NCI-H1105 treated with DMSO at 0.1 percent for 48 hours (cell line): ENCODE results near the gene M1AP.
"Not testable (repeated sequence)": the region's sequence is repeated elsewhere in the genome, so short reads cannot be mapped to it uniquely, and the experiment has no call there.

ENCODE experiments used
- DNase-seq: peaks from one replicate; lab custom pipeline; 2025; lab: John Stamatoyannopoulos, UW

The M1AP gene

GRCh38 chr2:74564222-74564621 lies 83.9 kb downstream of the M1AP start:
- DNase-seq = no peak

DNA sequence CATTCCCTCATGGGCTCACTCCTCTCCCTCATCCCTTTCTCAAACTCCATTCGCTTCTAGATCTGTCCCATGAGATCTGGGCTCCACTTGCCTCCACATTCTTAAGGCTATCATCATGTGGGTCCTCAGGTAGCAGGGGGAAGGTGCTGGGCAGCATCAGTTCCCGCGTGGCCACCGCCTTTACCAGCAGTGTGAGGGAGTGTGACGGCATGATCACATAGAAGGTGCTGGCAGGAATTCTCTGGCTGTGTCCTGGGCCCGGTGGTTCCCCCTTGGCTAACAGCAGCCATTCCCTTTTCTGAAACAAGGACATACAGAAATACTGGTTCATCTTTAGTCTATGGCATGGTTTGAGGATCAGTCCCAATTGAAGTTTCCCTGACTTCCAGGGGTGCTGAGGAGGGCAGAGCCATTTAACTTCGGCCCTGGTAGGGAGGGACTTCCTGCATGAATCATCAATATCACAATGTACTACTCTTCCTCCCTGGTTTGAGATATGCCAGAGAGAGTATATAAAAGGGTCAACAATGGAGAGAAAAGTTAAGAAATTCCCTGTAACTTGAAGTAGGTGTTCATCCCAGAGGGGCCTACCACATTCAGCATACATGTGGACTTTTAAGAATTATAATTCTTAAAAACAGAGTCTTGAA lies 85.9 kb downstream of the M1AP start:
- no peak for DNase-seq

DNA sequence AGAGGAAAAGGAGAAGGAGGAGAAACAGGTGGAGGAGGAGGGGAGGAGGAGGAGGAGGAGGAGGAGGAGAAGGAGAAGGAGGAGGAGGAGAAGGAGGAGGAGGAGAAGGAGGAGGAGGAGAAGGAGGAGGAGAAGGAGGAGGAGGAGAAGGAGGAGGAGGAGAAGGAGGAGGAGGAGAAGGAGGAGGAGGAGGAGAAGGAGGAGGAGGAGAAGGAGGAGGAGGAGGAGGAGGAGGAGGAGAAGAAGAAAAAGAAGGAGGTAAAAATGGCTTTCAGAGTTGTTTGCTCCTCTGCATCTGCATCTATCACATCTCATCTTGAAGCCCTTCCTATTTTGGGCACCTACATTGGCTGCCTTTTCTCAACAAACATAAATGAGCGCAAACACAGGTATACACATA lies 87.1 kb downstream of the M1AP start:
- DNase-seq = not testable (repeated sequence)

DNA sequence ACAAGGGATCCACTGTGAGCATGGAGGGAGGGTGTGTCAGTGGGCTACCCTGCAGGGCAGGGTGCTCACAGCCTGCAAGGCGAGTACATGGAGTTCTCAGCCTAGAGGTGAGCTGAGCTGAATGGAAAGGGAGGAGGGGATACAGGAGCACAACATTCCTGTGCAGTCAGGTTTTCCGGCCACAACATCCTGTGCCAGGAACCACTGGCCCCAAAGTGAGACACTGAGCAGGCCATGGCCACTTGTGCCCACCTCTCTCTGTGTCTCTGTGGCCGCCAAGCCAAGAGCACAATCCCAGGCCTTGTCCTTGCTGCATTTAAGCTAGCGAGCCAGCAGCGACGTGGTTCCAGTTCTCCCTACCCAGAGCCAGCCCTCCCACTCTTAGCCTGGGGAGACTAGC lies 87.5 kb downstream of the M1AP start:
- DNase-seq = no peak

- no peak for DNase-seq
Measured at GRCh38 chr2:74559912-74560311, 88.2 kb downstream of the M1AP start.

- DNase-seq = no peak
Measured at GRCh38 chr2:74558284-74559230, 89.6 kb downstream of the M1AP start.

- DNase-seq = no peak
Measured at GRCh38 chr2:74556831-74557370, 91.2 kb downstream of the M1AP start.

- DNase-seq = no peak
Measured at GRCh38 chr2:74556159-74556558, 92.0 kb downstream of the M1AP start.

DNA sequence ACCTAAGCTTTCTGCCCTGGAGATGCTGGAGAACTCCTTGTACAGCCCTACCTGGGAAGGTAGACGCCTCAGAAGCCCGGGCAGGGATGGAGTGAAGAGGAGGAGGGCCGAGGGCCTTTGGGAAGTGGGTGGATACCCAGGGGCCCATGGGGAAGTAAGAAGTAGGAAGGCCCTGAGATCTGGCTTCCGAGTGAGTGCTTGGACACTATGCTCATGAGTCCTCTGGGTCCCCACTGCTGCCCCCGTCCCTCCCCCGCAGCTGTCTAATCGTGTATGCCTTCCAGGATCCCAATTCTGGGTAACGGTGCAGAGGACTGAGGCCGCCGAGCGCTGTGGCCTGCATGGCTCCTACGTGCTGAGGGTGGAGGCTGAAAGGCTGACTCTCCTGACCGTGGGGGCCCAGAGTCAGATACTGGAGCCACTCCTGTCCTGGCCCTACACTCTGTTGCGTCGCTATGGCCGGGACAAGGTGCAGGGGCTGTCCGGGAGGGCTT lies 92.5 kb downstream of the M1AP start:
- no peak for DNase-seq

GRCh38 chr2:74554820-74555531 lies 93.2 kb downstream of the M1AP start:
- peak; percentile 49 for DNase-seq

GRCh38 chr2:74553892-74554819 lies 94.0 kb downstream of the M1AP start, which contains the start of the genes DOK1 and LOXL3:
DOK1 (plus strand) TSS chr2:74554720; CDS start chr2:74554755, 35 bp downstream.
LOXL3 (minus strand) TSS chr2:74553942; CDS start chr2:74552634, 1,308 bp downstream.
- peak; percentile 58 for DNase-seq

DNA sequence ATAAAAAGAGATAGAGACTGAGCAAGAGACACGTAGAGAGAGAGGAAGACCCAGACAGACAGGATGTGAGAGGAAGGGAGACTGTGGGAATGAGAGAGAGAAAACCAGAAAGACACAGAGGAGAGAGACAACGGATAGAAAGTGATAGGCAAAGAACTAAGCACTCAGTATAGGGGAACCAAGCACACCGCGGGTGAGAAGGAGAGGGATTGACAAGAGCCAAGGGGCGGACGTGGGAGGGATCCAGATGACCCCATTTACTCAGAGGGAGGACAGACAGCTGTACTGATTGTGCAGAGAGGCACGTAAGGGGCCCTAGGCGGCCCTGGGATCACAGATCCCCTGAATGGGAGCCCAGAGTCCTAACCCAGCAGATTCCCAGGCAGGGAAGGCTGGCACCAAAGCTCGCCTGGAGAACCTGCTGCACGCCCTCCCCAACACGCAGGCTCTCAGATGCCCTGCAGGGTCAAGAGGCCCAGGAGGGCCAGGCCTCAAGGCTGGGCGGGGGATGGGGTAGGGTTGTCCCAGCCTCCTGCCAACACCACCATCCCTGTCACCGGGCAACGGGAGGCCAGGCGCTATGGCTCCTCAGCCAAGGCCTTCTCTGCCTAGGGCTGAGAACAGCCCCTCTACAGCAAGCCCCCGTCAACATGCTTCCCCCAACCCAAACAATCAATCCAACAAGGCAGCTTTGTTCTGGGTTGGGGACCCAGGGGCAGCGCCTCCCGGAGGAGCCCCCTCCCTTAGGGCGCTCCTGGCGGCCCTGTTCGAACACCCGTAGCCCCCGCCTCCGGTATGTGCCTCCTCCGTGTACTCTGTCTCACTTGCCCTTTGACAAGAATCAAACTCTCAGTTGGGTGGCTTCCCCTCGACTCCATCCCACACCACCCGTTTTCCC lies 95.0 kb downstream of the M1AP start:
- DNase-seq = no peak

DNA sequence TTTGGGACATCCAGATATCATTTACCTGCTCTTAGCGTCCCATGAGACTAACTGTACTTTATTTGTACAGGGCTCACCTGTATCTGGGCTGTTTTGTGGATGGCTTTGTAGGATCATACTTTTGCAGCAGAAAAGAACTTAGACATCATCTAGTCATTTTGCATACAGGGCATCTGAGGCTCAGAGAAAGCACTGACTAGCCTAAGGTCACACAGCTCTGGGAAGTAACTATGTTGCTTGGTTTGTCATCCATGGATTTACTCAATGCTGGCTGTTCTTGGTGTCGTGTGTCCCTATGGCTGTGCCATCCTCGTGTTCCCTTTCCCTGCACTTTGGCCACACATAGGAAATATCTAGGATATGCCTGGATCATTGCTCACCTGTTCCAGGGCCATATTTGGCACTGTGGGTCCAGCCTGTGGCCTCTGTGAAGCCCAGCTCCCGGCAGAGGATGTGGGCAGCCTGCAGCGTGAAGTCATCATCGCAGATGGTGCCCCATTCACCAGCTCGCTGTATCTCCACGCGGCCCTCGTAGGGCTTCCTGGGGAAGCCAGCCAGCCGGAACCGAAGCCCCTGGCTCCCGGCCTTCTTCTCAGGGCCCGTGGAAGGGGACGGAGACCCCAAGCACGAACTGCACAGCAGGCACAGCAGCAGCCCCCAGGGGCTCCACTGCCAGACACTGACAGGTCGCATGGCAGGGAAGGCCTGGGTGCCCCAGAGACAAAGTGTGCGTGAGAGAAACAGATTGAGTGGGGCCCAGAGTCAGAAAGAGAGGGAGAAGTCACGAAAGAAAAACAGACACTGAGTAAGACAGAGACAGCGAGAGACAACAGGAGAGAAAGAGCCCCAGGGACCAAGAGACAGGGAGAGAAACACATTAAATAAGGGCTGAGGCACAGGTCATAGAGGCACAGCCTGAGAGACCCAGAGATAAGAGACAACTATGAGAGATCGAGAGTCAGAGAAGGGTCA lies 95.9 kb downstream of the M1AP start:
- DNase-seq = no peak

DNA sequence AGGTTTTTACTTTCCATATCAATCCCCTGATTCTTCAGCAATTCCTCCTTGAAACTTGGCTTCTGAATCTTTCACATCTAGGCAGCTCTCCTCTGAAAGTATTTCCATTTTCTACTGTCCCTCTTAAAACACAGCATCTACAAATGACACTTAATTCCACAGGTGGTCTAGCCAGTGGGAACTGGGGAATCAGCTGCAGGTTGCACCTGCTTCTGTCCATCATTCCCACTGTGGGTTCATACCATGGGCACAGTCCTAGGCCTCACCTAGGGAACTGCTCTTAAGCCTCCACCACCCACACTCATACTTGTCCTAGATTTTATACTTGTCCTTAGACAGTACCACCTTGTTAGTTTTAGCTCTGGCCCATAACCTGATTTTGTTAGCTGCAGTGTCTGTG lies 96.6 kb downstream of the M1AP start:
- no peak for DNase-seq

GRCh38 chr2:74550231-74550630 lies 97.9 kb downstream of the M1AP start:
- DNase-seq = no peak

- peak; percentile 60 for DNase-seq
Measured at GRCh38 chr2:74548900-74549826, 99.0 kb downstream of the M1AP start.

- peak; percentile 63 for DNase-seq
Measured at GRCh38 chr2:74548285-74548899, 99.7 kb downstream of the M1AP start.
